DMS153 (cell line): ENCODE data around the gene CENPK.
"Not testable (repeated sequence)": the region's sequence is repeated elsewhere in the genome, so short reads cannot be mapped to it uniquely, and the experiment has no call there.

Source experiments
- DNase-seq: peaks from one replicate; lab custom pipeline; 2025; lab: John Stamatoyannopoulos, UW

Gene CENPK

DNA sequence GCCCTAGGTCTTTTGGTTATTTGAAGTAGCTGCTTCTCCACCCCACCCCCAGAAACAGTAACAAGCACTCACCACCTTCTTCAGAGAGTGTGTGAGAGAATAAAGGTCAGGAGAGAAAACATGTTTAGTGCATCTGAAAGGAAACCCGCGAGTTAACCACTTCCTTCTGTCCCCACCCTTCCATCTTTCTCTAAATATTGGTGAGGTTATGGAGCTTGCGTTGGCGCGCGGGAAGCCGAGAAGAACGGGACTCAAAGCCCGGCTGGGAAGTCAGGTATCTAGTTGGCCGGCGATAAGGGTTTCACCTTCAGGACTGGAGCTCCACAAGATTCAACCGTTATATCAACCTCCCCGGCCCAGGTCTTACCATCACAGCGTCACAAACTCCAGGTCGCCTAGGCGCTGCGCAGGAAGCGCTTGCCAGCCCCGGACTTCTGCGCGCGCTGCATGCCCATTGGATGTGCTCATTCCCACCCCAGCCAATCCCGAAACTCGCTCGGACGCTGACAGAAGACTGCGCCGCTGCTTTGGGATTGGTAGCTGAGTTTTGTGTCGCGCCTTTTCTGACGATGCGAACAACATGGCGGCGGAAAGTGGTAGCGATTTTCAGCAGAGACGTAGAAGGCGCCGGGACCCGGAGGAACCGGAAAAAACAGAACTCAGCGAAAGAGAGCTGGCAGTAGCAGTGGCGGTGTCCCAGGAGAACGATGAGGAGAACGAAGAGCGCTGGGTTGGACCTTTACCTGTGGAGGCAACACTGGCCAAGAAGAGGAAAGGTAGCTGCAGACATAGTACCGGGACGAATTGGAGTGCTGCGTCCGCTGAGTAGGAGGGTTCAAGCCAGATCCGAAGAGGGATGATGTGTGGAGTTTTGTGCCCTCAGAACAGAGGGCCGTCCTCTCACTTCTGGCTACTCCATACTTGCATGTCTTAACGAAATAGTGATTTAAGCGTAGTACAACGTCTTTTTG, at the start of gene CENPK, which contains the start of gene PPWD1:
TSS of gene CENPK (minus strand) at position 438 of the 971 bp plus-strand sequence. CDS start 8,261 bp downstream, outside the sequence.
TSS of gene PPWD1 (plus strand) at position 566 of the 971 bp plus-strand sequence. CDS start at position 581, 15 bp downstream.
- peak; percentile 72 for DNase-seq

GRCh38 chr5:65612298-65612907, 49.4 kb upstream of the CENPK start:
- no peak for DNase-seq

DNA sequence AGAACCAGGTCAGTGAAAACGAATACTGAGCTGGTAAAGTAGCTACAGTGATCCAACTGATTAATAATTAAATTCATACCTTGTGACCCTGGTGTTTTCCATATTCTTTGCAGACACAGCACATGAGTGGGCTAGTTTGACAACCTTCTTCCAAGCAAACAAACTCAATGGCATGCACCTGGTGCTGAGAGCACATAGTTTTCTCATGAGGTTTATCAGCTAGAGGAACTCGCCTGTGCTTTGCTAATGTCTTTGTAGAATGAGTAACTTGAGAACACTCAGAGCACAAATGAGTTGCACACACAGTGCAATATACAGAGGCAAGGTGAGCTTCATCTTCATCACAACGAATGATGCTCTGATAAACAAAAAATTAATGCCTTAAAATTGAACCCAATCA, 48.6 kb upstream of the CENPK start:
- peak; percentile 65 for DNase-seq

DNA sequence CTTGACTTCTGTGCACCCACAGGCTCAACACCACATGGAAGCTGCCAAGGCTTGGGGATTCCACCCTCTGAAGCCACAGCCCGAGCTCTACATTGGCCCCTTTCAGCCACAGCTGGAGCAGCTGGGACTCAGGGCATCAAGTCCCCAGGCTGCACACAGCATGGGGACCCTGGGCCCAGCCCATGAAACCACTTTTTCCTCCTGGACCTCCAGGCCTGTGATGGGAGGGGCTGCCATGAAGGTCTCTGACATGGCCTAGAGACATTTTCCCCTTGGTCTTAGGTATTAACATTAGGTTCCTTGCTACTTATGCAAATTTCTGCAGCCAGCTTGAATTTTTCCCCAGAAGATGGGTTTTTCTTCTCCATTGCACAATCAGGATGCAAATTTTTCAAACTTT, 38.8 kb upstream of the CENPK start:
- not testable (repeated sequence) for DNase-seq

GRCh38 chr5:65588694-65589093, 25.7 kb upstream of the CENPK start:
- no peak for DNase-seq

DNA sequence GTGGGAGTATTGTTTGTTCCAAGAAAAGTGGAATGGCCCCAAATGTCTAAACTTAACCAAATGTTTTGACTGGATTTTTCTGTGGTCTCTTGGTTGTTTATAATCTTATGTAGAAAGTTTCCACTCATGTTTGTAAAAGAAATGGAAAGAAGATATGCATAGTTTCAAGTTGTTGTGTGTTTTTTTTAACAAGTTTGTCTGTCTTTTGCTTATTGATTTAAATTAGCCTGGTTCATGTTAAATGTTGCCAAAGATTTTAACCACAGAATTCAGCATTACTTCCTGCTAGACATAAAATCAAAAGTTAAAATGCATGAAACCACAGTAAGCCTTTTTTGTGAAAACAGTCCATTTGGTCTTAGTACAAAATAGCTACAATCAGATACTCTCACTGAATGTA, 14.2 kb upstream of the CENPK start:
- DNase-seq = no peak

DNA sequence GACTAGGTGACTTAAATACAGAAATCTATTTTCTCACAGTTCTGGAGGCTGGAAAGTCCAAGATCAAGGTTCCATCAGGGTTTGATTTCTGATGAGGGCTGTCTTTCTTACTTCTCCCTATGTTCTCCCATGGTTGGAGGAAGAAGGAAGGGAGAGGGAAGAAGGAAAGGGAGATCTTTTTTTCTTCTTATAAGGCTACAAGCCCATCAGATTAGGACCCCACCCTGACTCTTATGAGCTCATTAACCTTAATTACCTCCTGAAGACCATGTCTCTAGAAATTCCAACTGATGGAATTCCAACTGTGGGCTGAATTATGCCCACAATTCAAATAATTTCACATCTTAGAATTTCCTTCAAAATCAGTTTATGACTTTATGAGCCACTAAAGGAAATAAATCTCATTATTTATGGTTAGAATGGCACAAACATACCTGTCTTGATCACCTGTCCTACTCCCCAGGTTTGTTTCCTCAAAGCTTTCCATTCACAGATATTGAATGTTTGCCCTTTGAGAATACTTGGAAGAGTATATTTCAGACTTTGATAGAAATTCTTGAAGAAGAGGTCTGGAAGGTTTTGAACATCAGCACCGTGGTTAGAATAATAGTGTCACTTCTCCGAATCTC, 7.7 kb upstream of the CENPK start:
- DNase-seq = no peak

DNA sequence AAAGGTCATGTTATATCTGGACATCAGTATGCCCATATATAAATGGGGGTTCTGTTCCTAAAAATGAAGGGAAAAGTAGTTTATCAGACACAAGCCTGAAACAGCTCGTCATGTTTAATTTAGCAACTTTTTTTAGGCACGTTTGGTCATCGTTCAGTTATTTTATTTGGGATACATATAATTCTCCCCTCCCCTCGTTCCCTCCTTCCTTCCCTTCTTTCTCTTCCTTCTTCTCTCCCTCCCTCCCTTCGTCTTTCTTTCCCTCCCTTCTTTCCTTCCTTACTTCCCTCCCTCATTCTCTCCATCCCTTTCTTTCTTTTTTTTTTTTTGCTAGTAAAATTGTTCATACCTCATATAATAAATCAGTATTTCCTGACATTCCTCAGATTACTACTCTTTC, 3.5 kb upstream of the CENPK start:
- DNase-seq = no peak

DNA sequence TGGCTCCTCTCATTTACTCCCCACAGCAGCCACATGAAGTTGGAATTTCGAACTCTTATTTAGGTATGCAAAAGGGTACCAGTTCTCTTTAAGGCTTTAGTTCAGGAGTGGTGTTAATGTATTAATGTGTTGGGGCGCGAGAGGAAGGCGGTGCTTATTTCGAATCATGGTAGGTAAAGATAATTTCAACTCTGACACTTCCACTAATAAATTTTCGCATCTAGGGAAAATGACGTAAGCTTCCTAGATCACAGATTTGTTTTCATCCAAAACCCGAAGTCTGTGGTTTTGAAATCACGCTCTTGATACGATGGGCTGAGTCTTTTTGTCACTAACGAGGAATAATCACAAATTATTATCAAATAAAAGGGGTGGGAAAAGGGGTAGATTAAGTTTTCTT, 809 bp upstream of the CENPK start:
- no peak for DNase-seq

GRCh38 chr5:65556718-65557117, 6.2 kb downstream of the CENPK start:
- DNase-seq = no peak

DNA sequence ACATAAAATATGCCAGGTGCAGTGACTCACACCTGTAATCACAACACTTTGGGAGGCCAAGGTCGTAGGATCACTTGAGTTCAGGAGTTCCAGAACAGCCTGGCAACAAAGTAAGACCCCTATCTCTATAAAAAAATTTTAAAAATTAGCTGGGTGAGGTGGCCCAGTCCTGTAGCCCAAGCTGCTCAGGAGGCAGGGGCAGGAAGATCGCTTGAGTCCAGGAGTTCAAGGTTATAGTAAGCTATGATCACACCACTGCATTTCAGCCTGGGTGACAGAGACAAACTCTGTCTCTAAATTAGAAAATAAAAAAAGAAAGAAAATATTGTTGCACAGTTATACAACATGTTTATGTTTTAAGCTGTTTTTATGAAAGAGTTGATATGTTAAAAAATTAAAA, 6.8 kb downstream of the CENPK start:
- DNase-seq = no peak

DNA sequence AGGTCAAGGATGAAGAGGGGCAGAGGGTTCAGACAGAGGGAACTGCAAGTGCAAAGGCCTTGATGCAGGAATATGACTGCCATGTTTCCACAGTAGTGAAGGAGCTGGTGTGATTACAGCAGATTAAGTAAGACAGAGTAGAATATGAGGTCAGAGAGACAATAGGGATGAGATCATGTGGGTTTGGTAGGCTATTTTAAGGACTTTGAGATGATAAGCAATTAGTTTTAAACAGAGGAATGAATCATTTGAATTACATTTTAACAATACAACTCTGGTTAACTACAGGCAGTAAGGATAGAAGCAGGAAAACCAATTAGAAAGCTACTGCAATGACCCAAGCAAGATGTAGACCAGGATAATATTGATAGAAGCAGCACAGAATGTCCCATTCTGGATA, 7.7 kb downstream of the CENPK start:
- no peak for DNase-seq

DNA sequence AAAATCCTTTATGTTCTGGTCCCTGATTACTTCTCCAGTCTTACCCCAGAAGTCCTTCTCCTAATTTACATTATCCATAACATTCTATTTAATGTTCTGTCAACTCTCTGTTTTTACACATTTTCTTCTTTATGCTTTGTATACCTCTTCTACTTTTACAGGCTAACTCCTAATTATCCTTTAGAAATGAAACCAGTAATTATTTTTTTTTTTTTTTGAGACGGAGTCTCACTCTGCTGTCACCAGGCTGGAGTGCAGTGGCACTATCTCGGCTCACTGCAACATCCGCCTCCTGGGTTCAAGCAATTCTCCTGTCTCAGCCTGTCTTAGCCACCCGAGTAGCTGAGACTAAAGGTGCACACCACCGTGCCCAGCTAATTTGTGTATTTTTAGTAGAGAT, 9.0 kb downstream of the CENPK start:
- DNase-seq = no peak

- no peak for DNase-seq
These were observed 14.7 kb downstream of the CENPK start for GRCh38 chr5:65548281-65548680.

GRCh38 chr5:65546141-65546540, 16.8 kb downstream of the CENPK start:
- no peak for DNase-seq

GRCh38 chr5:65544473-65544872, 18.5 kb downstream of the CENPK start:
- DNase-seq = no peak

DNA sequence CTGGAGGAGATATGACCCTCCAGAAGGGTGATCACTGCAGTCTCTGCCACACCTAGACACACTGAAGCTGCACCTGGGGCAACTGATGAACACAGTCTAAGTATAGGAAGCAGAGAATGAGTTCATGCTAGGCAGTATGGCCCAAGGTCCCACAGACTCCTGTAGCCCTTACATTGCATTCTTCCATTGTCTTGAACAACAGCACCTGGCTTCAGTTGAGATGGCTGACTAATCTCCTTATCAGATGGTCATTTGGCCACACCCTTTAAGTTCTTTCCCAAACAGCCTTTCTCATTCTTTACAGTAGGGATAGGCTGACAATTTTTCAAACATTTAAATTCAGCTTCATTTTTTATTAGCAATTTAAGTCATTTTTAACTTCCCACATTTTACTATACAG, 23.1 kb downstream of the CENPK start:
- no peak for DNase-seq

- DNase-seq = no peak
These were observed 27.4 kb downstream of the CENPK start for GRCh38 chr5:65535529-65535987.

DNA sequence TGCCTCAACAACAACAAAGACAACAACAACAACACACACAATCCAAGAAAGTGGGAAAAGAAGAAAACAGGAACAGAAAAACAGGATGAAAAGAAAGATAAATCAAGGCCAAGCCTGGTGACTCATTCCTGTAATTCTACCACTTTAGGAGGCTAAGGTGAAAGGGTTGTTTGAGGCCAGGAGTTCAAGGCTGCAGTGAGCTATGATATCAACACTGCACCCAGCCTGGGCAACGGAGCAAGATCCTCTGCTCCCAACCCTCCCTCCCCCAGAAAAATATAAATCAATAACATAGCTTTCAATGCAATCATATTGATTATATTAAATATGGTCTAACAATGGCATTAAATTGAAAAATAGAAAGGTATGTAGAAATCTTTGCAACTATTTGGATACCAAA, 32.1 kb downstream of the CENPK start:
- DNase-seq = no peak

DNA sequence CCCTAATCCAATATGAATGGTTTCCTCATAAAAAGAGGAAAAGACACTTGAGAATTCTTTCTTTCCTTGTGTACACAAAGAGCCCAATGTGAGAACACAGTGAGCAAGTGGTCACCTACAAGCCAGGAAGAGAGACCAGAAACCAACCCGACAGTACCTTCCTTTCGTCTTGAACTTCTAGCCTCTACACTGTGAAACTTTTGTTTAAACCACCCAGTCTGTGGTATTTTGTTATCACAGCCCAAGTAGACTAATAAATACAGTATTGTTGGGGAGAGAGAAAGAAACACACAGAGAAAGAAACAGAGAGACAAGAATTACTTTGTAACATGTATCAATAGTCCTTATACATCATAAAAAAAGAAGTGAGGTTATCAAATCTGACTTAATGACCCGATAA, 37.2 kb downstream of the CENPK start:
- DNase-seq = no peak

- DNase-seq = no peak
These were observed 50.6 kb downstream of the CENPK start for GRCh38 chr5:65512170-65512937.

DNA sequence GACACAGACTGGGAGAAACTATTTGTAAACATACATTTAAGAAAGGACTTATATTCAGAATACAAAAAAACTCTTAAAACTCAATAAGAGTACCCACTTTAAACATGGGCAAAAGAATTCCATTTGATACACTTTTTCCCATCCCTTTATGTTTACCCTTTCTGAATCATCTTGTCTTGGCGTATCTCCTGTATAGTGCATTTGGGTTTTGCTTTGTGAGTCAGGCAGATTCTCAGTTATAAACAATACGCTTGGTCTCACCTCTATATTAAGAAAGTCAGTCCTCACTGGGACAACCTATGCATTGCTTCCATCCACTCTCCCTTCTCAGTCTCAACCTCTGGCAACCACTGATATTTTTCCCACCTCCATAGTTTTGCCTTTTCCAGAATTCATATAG, 54.0 kb downstream of the CENPK start:
- DNase-seq = no peak
